Measurements from ENCODE around the gene TMEM222.

GRCh38 chr1:27335506-27336422, 13.8 kb downstream of the TMEM222 start:
- TF ChIP-seq GATA2 (IDR thresholded peaks at IDR 0.05; ENCODE audit: low read depth, low read length) (no peak), GATA3 (IDR thresholded peaks at IDR 0.05; ENCODE audit: low read depth, low read length) (no peak)
